ENCODE results near the gene MMAB. TPM values are rescaled to one million over a fixed set of nuclear protein-coding genes. Genes with fewer than 3 reads are reported as not detected.

The MMAB gene
- total RNA-seq, 4 donors from 2014 or later = 20.0 to 25.3 (median 21.0) TPM

DNA sequence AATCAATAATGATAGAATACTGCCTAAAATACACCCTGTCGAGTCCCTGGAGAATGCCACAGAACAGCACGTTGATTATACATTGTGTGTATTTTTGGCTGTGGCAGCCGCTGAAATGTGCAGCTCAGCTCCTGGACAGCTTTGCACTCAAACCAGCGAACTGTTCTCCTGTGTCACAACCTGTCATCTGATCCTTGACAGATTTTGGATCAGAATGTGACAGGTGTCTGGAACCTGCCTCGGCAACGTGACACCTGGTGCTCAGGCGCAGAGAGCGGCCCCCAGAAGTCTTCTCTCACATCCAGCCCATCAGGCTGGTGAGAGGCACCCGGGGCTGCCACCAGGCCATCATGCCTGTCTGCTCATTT, 19.6 kb upstream of the MMAB start:
- Histone ChIP-seq H3K4me3 (no peak overlapping the region), H3K27me3 (no peaks in the 10 kb centered on the region), H3K4me1 (peaks cover 5 to 7% (median 6%) of the 10 kb centered on the region in 4 donors), H3K27ac (replicated peaks in 1 of 4) (no peak overlapping the region), H3K36me3 (peaks cover 0 to 75% (median 48%) of the 10 kb centered on the region in 4 donors), H3K9me3 (no peaks in the 10 kb centered on the region)
- intact Hi-C loops (cut with DNase I) = no loop called here
- no peak for DNase-seq (ENCODE audit: extremely low spot score)
- WGBS = 54% methylated on average over 4 of the region's 9 CpGs
- no peak for TF ChIP-seq POLR2A (IDR thresholded peaks at IDR 0.05; ENCODE audit: low read depth)
- TF ChIP-seq EP300 (IDR thresholded peaks at IDR 0.05) = no peak
- TF ChIP-seq, protein P1, sequence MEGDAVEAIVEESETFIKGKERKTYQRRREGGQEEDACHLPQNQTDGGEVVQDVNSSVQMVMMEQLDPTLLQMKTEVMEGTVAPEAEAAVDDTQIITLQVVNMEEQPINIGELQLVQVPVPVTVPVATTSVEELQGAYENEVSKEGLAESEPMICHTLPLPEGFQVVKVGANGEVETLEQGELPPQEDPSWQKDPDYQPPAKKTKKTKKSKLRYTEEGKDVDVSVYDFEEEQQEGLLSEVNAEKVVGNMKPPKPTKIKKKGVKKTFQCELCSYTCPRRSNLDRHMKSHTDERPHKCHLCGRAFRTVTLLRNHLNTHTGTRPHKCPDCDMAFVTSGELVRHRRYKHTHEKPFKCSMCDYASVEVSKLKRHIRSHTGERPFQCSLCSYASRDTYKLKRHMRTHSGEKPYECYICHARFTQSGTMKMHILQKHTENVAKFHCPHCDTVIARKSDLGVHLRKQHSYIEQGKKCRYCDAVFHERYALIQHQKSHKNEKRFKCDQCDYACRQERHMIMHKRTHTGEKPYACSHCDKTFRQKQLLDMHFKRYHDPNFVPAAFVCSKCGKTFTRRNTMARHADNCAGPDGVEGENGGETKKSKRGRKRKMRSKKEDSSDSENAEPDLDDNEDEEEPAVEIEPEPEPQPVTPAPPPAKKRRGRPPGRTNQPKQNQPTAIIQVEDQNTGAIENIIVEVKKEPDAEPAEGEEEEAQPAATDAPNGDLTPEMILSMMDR (IDR thresholded peaks at IDR 0.05) = no peak
- no peak for TF ChIP-seq POLR2AphosphoS5 (IDR thresholded peaks at IDR 0.05)

DNA sequence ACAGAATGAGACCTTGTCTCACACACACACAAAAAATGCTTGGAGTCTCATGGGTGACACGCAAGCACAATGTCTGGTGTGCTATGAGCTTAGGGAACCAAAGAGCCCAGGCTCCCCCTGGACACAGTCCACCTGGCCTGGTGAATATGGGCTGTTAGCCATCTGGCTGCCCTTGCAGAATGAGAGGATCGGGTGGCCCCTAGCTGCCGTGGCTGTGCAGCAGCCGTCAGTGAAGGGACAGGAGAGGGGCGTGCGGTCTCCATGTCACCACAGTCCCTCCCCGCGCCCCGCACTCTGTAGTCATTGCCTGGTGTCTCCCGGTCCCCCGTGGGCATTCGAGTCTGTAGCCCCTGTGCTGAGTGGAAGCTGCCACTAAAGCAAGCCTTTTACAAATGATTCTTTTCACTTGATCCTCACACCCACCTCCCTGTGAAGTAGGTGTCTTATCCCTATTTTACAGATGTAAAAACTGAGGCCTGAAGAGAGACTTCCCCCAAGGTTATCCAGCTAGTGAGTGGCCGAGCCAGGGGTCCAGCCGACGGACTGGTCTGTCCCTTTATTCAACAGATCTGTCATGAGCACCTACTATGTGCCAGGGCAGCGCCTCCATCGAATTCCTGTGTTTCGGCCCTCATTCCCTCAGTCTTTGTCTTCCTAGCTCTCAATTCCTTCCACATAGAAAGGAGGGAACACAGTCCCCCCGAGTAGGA, 19.0 kb upstream of the MMAB start:
- WGBS = 90% methylated on average over 18 of the region's 19 CpGs
- no peaks in the 10 kb centered on the region for H3K27me3 ChIP-seq
- intact Hi-C loops (cut with DNase I) = no loop called here
- H3K9me3 ChIP-seq = no peaks in the 10 kb centered on the region
- TF ChIP-seq POLR2AphosphoS5 (IDR thresholded peaks at IDR 0.05) (no peak), POLR2A (IDR thresholded peaks at IDR 0.05; ENCODE audit: low read depth) (no peak), EP300 (IDR thresholded peaks at IDR 0.05) (no peak)
- TF ChIP-seq, protein P1 (IDR thresholded peaks at IDR 0.05) = no peak
- H3K36me3 ChIP-seq = peaks cover 0 to 80% (median 53%) of the 10 kb centered on the region in 4 donors
- H3K4me1 ChIP-seq = peaks cover 0 to 2% (median under 1%) of the 10 kb centered on the region in 4 donors
- DNase-seq (ENCODE audit: extremely low spot score) = no peak
- H3K4me3 ChIP-seq = no peak overlapping the region
- H3K27ac ChIP-seq (replicated peaks in 1 of 4) = no peak overlapping the region

DNA sequence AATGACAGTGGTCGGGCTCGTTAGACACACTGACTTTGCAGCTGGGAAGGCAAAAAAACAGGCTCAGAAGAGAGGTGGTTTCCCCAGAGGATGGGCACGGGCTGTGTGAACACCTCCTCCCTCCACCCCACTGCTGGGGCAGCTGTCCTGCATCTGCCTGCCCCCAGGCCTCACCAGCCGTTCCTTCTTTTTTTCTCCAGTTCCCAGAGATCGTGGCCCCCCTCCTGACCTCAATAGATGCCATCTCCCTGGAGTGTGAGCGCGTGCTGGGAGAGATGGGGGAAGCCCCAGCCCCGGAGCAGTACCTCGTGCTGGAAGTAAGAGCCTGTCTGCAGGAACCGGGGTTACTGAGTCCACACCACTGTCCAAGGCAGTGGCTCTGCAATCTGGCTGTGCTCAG, 17.7 kb upstream of the MMAB start:
- Histone ChIP-seq H3K27ac (replicated peaks in 1 of 4) (no peak overlapping the region), H3K4me3 (no peak overlapping the region), H3K36me3 (peaks cover 0 to 83% (median 61%) of the 10 kb centered on the region in 4 donors), H3K4me1 (no peaks in the 10 kb centered on the region), H3K9me3 (no peaks in the 10 kb centered on the region), H3K27me3 (no peaks in the 10 kb centered on the region)
- intact Hi-C loops (cut with DNase I) = no loop called here
- WGBS = 79% methylated on average over 10 of the region's 10 CpGs
- TF ChIP-seq, protein P1 (IDR thresholded peaks at IDR 0.05) = no peak
- TF ChIP-seq POLR2A (IDR thresholded peaks at IDR 0.05; ENCODE audit: low read depth) (no peak), POLR2AphosphoS5 (IDR thresholded peaks at IDR 0.05) (no peak), EP300 (IDR thresholded peaks at IDR 0.05) (no peak)
- no peak for DNase-seq (ENCODE audit: extremely low spot score)

DNA sequence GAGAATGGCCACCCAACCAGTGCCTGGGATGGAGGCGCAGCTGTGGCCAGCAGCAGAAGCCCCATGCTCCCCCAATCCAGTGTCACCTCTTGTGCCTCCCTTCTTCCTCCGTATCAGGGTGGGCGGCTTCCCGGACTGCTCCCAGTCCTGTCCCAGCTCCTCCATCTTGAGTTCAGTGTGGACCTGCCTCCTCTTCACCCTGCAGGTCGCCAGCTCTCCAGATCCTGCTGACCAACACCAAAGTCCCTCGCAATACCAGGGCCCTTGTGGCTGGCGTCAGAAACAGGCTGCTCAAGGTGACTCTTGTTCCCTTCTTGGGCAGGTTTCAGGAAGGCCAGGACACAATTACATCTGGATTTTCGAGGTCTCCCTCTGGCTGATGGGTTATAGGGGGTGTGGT, 17.3 kb upstream of the MMAB start:
- Histone ChIP-seq H3K4me1 (no peaks in the 10 kb centered on the region), H3K4me3 (no peak overlapping the region), H3K27ac (replicated peaks in 1 of 4) (no peak overlapping the region), H3K27me3 (no peaks in the 10 kb centered on the region), H3K9me3 (no peaks in the 10 kb centered on the region), H3K36me3 (peaks cover 0 to 83% (median 61%) of the 10 kb centered on the region in 4 donors)
- WGBS = 88% methylated on average over 8 of the region's 8 CpGs
- intact Hi-C loops (cut with DNase I) = no loop called here
- TF ChIP-seq EP300 (IDR thresholded peaks at IDR 0.05) (no peak), POLR2A (IDR thresholded peaks at IDR 0.05; ENCODE audit: low read depth) (no peak), POLR2AphosphoS5 (IDR thresholded peaks at IDR 0.05) (no peak)
- TF ChIP-seq, protein P1 (IDR thresholded peaks at IDR 0.05) = no peak
- DNase-seq (ENCODE audit: extremely low spot score) = no peak

All from esophagus muscularis mucosa (tissue), 4 donors.